Endothelial cell of umbilical vein (primary cell): ENCODE results near the gene USH1C.

Experiments used
- CTCF ChIP-seq, 2 donors: IDR thresholded peaks; 1 replicate in 1 of 2; 2 replicates in 1 of 2; pipeline ENCODE4 v1.5.1; 2011; ENCODE audit warnings: low read length in 2 of 2, mild to moderate bottlenecking in 2 of 2, moderate library complexity in 2 of 2, control low read depth in 1 of 2, inconsistent platforms in 1 of 2, low read depth in 1 of 2; ENCODE audit not compliant: insufficient read depth in 1 of 2; ENCODE audit errors: extremely low read depth in 1 of 2
- JUN ChIP-seq: IDR thresholded peaks from 2 replicates; pipeline ENCODE4 v1.6.1; 2011; ENCODE audit warnings: borderline replicate concordance, low read depth; ENCODE audit not compliant: insufficient read length, insufficient read depth
- POLR2A ChIP-seq: IDR thresholded peaks from 2 replicates; pipeline ENCODE4 v1.6.1; 2012; ENCODE audit warnings: low read depth, mild to moderate bottlenecking, control low read depth, low read length

GRCh38 chr11:17529844-17530185, 14.4 kb downstream of the USH1C start:
- TF ChIP-seq CTCF (IDR thresholded peaks at IDR 0.05; ENCODE audit: extremely low read depth in 1 of 2, insufficient read depth in 1 of 2, low read depth in 1 of 2, low read length in 2 of 2) = no peak
- no peak for TF ChIP-seq POLR2A
- TF ChIP-seq JUN = no peak
